Natural killer cell treated with Interleukin-12 subunit alpha and Interleukin-12 subunit beta and Interleukin-15 and Interleukin-18, amount 100 ng/mL, for 72 hours (primary cell): Measurements from ENCODE around the gene SPHK2. TPM values are rescaled to one million over a fixed set of nuclear protein-coding genes. Genes with fewer than 3 reads are reported as not detected.

ENCODE experiments used
- ATAC-seq, 2 donors: fragments of 150-1000 bp; cut with Tn5 transposase in 1 of 2; sonication (Bioruptor Pico), chemical (Tn5 transposase) in 1 of 2; 2 replicates each; pipeline ENCODE4 v1.10.0; 2021
- DNase-seq: peaks from one replicate; pipeline ENCODE4 v3.0.0; 2022; ENCODE audit warnings: low spot score
- H3K27ac Mint-ChIP-seq, 2 donors: 1 replicate in 1 of 2; 2 replicates in 1 of 2; pipeline ENCODE4 v1.8.0; 2022; ENCODE audit warnings: mixed read lengths in 2 of 2, mild to moderate bottlenecking in 1 of 2, moderate library complexity in 1 of 2
- H3K27me3 Mint-ChIP-seq, 2 donors: 1 replicate in 1 of 2; 2 replicates in 1 of 2; pipeline ENCODE4 v1.8.0; 2022; ENCODE audit warnings: mixed read lengths in 2 of 2
- H3K36me3 Mint-ChIP-seq: one replicate; pipeline ENCODE4 v1.8.0; 2022; ENCODE audit warnings: mixed read lengths
- H3K4me1 Mint-ChIP-seq, 2 donors: 1 replicate in 1 of 2; 2 replicates in 1 of 2; pipeline ENCODE4 v1.8.0; 2022; ENCODE audit warnings: low read depth in 2 of 2, mixed read lengths in 2 of 2, mild to moderate bottlenecking in 1 of 2
- H3K4me3 Mint-ChIP-seq: one replicate; pipeline ENCODE4 v1.8.0; 2022; ENCODE audit warnings: mixed read lengths
- H3K9me3 Mint-ChIP-seq: 2 replicates; pipeline ENCODE4 v1.8.0; 2022; ENCODE audit warnings: mixed read lengths
- total RNA-seq, 2 donors: library from RNA; stranded (reverse); gene quantifications; one replicate each; pipeline ENCODE4 v1.2.3, GENCODE V29; 2022

SPHK2 gene
- total RNA-seq, 2 donors from 2014 or later: 37.9 to 71.4 TPM

DNA sequence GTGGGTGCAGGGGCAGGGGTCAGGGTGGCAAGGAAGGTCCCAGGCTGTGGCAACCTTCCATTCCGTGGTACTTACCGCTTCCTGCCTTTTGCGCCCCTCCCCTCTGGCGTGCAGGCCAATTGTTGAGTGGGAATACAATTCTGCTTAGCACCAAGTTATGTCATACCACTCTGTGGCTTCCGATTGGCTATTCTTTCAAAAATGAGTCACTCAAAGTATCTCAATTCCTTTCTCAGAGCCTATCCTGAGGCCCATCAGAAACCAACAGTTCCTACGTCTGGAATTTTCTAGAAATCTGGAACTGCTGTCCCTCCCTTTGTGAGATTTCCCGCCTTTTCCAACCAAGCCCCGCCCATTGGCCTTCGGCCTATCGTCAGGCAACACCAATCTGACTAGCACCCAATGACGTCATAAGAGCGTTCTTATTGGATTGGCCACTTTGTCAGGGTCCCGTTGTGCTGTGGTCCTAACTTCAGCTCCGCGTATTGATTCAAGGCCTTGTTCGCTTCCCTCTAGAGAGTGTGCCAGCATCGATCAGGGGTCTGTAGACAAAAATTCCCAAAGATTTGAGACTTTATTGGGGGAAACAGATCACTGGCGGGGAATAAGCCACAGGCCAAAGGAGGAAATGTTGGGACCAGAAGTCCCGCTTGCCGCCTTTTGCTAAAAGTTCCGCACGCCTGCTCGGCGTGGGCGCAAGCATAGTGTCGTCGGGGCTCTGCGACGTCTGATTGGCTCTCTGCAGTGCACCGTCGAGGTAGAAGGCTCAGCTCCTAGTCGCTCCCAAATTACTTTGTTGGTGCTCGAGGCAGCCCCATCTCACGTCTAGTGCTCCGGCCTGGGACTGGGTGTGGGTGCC is 41.8 kb downstream of the SPHK2 start:
- peaks cover 7% of the 10 kb centered on the region in 2 donors for H3K4me1 Mint-ChIP-seq
- H3K27me3 Mint-ChIP-seq: no peaks in the 10 kb centered on the region
- peak overlapping the region; percentile 84 to 92 for H3K27ac Mint-ChIP-seq
- ATAC-seq: peak; percentile 93 to 95
- H3K36me3 Mint-ChIP-seq: no peaks in the 10 kb centered on the region
- H3K9me3 Mint-ChIP-seq: no peaks in the 10 kb centered on the region
- H3K4me3 Mint-ChIP-seq: peak overlapping the region; percentile 82
- peak; percentile 83 for DNase-seq

DNA sequence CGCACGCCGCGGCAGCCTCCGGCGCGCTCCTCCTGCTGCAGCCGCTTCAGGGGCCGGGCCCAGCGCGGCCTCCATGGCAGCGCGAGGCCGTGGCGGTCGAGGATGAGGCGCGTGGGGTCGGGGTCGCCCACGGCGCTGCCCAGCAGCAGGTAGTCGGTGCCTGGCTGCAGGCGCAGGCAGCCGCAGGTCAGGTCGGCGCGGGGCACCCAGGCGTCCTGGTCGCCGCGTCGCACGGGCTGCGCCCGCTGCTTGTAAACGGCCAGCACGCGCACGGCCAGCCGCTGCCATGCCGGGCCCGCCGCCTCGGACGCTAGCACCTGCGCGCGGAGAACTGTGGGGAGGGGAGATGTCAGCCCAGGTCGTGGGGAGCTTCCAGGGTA is 42.4 kb downstream of the SPHK2 start:
- Mint-ChIP-seq H3K36me3 (no peaks in the 10 kb centered on the region), H3K9me3 (no peaks in the 10 kb centered on the region), H3K4me1 (peaks cover 7% of the 10 kb centered on the region in 2 donors), H3K27me3 (no peaks in the 10 kb centered on the region), H3K4me3 (no peak overlapping the region), H3K27ac (no peak overlapping the region)
- DNase-seq (no peak), ATAC-seq (no peak)

DNA sequence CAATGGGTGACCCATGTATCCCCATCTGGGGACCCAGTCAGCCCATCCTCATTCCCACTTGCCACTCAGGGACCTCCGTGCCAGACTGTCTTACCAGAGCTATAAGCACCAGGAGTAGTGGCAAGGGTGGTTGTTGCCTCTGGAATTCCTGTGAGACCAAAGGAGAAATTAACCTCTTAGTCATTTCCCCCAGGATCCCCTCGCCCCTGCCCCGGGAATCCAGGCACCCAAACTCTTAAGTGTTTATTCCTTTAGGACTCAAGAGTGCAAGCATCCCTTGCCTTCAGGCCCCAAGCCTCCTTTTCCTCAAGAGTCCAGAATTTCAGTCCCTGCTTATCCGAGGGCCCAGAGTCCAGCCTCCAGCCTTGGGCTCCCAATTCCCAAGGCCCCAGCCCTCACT is 44.4 kb downstream of the SPHK2 start:
- Mint-ChIP-seq H3K27me3 (no peaks in the 10 kb centered on the region), H3K27ac (no peak overlapping the region), H3K9me3 (no peaks in the 10 kb centered on the region), H3K4me1 (peaks cover 7 to 8% of the 10 kb centered on the region in 2 donors), H3K36me3 (no peaks in the 10 kb centered on the region), H3K4me3 (no peak overlapping the region)
- no peak for DNase-seq
- ATAC-seq: no peak

DNA sequence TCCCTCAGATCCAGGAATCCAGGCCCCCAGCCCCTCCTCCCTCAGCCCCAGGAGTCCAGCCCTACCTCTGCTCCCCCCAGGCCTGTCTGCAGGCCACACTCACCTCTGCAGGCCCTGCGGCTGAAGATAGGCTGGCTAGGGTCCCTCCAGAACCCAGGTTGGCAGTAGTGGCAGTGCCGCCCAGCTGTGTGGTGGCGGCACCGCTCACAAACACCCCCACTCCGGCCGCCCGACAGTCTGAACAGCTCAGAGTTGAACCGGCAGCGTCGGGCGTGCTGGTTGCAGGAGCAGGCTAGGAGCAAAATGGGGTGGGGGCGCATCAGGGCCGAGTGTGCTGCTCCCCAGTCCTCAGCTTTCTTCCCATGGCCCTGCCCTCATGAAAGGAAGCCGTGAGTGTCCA is 45.2 kb downstream of the SPHK2 start:
- ATAC-seq (no peak), DNase-seq (no peak)
- H3K27ac Mint-ChIP-seq: no peak overlapping the region
- H3K36me3 Mint-ChIP-seq: no peaks in the 10 kb centered on the region
- H3K27me3 Mint-ChIP-seq: no peaks in the 10 kb centered on the region
- H3K4me3 Mint-ChIP-seq: no peak overlapping the region
- H3K4me1 Mint-ChIP-seq: peaks cover 7 to 11% of the 10 kb centered on the region in 2 donors
- no peaks in the 10 kb centered on the region for H3K9me3 Mint-ChIP-seq

DNA sequence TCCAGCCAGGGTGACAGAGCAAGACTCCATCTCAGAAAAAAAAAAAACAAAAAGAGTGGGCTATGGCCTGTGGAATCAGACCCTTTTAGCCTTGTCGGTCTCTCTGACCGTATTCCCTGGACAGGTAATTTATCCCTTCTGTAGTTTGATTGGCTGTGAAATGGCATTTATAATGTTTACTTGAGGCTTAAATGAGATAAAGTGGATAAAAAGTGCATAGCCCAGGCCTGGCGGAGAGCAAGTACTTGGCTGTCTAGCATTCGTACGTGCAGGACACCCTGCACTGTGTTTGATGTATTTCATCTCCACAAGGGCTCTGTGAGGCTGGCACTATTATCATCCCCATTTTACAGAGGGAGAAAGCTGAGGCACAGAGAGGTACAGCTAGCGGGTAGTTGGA is 46.5 kb downstream of the SPHK2 start:
- no peak for ATAC-seq
- Mint-ChIP-seq H3K36me3 (no peaks in the 10 kb centered on the region), H3K27ac (no peak overlapping the region), H3K27me3 (no peaks in the 10 kb centered on the region), H3K4me3 (no peak overlapping the region), H3K4me1 (peaks cover 6 to 13% of the 10 kb centered on the region in 2 donors), H3K9me3 (no peaks in the 10 kb centered on the region)
- DNase-seq: no peak

DNA sequence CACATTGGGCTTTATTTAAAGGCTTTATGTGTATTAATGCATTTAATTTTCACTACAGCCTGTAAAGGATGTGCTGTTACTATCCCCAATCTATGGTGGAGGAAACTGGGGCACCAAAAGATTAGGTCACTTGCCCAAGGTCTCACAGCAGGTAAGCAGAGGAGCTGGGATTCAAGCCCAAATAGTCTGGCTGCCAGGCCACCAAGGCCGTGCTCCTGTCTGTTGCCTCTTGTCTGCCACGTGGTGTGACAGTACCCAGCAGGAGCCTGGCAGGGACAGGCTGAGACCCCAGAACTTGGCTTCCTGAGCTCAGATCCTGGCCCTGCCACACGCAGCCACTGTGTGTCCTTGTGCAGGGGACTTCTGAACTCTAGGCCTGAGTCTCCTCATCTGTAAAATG is 49.0 kb downstream of the SPHK2 start:
- H3K27ac Mint-ChIP-seq: no peak overlapping the region
- peaks cover 0 to 8% of the 10 kb centered on the region in 2 donors for H3K4me1 Mint-ChIP-seq
- no peaks in the 10 kb centered on the region for H3K36me3 Mint-ChIP-seq
- ATAC-seq (no peak), DNase-seq (no peak)
- H3K27me3 Mint-ChIP-seq: no peaks in the 10 kb centered on the region
- no peak overlapping the region for H3K4me3 Mint-ChIP-seq
- no peaks in the 10 kb centered on the region for H3K9me3 Mint-ChIP-seq

DNA sequence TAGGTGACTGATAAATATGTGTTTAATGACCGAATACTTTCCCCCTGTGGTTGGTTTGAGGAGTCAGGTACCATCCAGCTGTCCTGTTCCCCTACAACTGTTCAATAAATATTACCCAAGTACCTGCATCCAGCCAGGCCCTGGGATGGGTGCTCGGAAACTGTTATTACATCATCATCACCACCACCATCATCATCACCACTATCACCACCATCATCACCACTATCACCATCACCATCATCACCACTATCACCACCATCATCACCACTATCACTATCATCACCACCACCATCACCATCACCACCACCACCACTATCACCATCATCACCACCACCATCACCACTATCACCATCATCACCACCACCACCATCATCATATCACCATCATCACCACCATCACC is 49.5 kb downstream of the SPHK2 start:
- H3K4me1 Mint-ChIP-seq: peaks cover 0 to 8% of the 10 kb centered on the region in 2 donors
- H3K4me3 Mint-ChIP-seq: peak overlapping the region; percentile 1
- no peaks in the 10 kb centered on the region for H3K9me3 Mint-ChIP-seq
- ATAC-seq (no peak), DNase-seq (no peak)
- no peak overlapping the region for H3K27ac Mint-ChIP-seq
- no peaks in the 10 kb centered on the region for H3K36me3 Mint-ChIP-seq
- no peaks in the 10 kb centered on the region for H3K27me3 Mint-ChIP-seq

DNA sequence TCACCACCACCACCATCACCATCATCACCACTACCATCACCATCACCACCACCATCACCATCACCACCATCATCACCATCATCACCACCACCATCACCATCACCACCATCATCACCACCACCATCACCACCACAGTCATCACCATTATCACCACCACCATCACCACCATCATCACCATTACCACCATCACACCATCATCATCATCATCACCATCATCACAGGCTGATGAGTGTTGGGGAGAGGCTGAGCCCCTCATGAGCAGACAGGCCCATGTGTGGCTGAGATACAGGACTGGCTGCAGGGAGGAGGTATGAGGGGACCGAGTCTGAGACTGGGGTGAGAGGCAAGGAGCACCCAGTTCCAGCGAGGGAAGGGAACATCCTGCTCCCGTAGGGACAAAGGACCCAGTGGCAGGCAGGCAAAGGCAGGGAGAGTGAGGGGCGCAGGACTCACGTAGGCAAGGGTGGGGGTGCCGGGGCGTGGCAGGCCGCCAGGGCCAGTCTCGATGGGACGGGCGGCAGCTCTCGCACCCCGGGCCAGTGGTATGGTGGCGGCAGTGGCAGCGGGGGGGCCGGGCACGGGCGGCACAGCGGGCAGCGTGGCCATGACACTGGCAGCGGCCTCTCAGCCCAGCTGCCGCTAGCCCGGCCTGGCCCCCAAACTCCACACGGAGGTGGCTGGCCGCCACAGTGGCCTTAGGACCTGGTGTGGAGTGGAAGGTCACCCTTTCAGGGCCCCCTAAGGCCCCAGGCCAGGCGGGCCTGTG is 50.8 kb downstream of the SPHK2 start:
- DNase-seq (no peak), ATAC-seq (no peak)
- Mint-ChIP-seq H3K4me3 (peak overlapping the region; percentile 49), H3K9me3 (no peaks in the 10 kb centered on the region), H3K36me3 (no peaks in the 10 kb centered on the region), H3K27me3 (no peaks in the 10 kb centered on the region), H3K4me1 (peaks cover 3 to 9% of the 10 kb centered on the region in 2 donors), H3K27ac (peak overlapping the region in 1 of 2 donors; percentile 36)

DNA sequence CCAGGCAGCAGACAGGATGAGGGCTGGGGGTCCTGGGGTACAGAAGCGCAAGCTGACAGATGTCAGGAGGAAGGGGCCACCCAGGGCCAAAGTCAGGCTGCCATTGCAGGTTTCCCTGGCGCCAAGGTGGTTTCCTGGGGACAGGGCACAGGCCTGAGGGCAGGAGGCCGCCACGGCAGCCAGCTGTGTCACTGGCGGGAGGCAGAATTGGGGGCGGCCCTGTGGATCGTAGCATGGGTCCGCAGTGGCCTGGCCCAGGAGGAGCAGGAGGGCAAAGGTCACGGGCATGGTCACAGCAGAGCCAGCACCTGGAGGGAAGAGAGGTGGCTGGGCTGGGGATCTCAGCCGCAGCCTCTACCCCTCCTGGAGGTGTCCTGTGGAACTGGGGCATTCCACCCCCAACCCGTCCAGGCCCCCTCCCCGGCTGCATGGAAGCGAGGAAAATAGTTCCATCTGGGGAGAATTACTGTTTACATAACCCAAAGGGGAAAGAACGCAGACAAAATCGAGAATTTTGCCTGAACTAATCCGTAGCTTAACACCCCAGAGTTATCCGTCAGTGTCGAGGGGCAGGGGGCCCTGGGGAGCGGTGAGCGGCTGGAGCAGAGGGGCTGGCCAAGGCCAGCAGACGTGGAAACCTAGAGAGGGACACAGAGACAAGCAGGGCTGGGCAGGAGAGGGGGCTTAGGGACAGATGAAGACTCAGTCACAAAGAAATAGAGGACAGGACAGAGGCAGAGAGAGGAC is 51.6 kb downstream of the SPHK2 start:
- DNase-seq: no peak
- ATAC-seq: no peak
- H3K27ac Mint-ChIP-seq: no peak overlapping the region
- H3K27me3 Mint-ChIP-seq: no peaks in the 10 kb centered on the region
- no peaks in the 10 kb centered on the region for H3K9me3 Mint-ChIP-seq
- no peak overlapping the region for H3K4me3 Mint-ChIP-seq
- H3K4me1 Mint-ChIP-seq: peaks cover 7 to 14% of the 10 kb centered on the region in 2 donors
- H3K36me3 Mint-ChIP-seq: no peaks in the 10 kb centered on the region

DNA sequence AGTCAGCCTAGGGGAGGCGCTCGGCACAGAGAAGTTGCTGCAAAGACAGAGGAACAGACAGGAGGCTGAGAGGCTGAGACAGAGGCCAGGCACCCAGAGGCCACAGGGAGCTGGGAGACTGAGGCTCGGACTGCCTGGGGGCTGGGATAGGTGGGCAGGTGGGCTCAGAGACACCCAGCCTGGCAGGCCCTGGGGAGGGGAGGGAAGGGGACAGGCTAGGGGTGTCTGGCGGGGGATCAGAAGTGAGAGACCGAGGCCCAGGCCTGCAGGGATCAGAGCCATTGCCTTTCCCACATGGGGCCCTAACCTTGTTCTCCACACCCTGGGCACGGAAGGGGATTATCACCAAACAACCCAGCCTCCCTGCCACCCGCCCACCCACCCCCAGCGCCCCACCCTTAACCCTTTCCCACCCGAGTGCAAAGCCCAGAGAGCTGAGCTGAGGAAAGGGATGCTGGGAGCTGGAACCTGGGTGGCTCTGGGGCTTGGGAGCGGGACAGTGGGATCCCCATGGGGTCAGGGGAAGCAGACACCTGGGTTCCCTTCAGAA is 52.2 kb downstream of the SPHK2 start:
- H3K27ac Mint-ChIP-seq: no peak overlapping the region
- H3K27me3 Mint-ChIP-seq: no peaks in the 10 kb centered on the region
- DNase-seq (no peak), ATAC-seq (no peak)
- no peaks in the 10 kb centered on the region for H3K9me3 Mint-ChIP-seq
- peaks cover 7 to 14% of the 10 kb centered on the region in 2 donors for H3K4me1 Mint-ChIP-seq
- no peak overlapping the region for H3K4me3 Mint-ChIP-seq
- H3K36me3 Mint-ChIP-seq: no peaks in the 10 kb centered on the region

DNA sequence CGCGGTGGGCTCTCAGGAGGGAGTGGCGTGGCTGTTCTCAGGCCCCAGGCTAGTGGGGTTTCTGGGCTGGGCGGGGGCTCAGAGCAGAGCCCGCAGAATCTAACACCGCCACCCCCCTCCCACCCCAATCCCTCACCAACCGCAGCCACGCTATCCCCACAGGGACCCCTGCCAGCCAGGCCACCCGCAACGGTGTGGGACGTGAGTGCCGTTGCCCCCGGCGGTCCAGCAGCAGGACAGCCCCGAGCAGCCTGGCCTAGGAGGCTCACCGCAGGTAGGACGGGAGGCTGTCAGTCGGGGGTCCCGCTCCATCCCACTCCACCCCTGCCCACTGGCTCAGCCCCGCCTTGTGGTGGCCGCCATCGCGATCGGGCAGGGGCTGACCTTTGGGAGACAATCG is 53.7 kb downstream of the SPHK2 start, which contains the start of gene NTN5:
Gene NTN5 (minus strand): TSS at position 24 of the 400 bp plus-strand sequence. CDS start 2,031 bp downstream, outside the sequence.
- Mint-ChIP-seq H3K4me3 (no peak within 1 kb of the TSS), H3K27me3 (no peaks in the 10 kb centered on the region), H3K36me3 (no peaks in the 10 kb centered on the region), H3K9me3 (no peaks in the 10 kb centered on the region), H3K27ac (no peak within 1 kb of the TSS), H3K4me1 (peaks cover 7 to 14% of the 10 kb centered on the region in 2 donors)
- DNase-seq (no peak), ATAC-seq (no peak)

DNA sequence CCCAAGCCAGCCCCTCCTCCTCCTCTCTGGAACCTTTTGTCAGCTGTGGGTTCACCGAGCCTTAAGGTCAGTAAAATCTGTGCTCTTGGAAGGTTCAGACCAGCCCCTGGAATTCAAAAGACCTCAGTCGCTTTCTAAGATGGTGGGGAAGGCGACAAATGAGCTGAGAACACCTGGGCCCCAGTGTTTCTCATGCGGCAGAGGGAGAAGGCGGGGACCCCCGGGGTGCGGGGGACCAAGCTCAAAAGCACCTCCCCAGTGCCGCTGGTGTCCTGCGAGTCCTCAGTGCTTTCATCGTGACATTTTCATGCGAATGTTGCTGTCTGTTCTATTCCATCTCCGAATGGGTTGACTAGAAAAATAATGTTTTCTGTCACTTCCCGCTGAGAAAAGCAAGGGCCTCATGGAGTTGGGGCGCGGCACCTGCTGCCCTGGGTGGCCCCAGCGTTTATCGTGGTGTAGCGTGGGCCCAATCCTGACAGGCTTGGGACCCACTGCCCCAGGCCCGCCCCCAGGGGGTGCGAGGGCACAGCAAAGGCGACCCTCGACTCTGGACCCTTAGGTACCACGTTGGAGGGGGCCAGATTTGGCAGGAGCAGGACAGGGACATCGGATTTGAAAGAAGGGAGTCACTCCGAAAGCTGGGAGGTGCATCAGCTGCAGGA is 54.3 kb downstream of the SPHK2 start:
- Mint-ChIP-seq H3K27me3 (no peaks in the 10 kb centered on the region), H3K4me1 (peaks cover 7 to 14% of the 10 kb centered on the region in 2 donors), H3K9me3 (no peaks in the 10 kb centered on the region), H3K4me3 (no peak overlapping the region), H3K36me3 (no peaks in the 10 kb centered on the region), H3K27ac (no peak overlapping the region)
- DNase-seq: no peak
- ATAC-seq: no peak

DNA sequence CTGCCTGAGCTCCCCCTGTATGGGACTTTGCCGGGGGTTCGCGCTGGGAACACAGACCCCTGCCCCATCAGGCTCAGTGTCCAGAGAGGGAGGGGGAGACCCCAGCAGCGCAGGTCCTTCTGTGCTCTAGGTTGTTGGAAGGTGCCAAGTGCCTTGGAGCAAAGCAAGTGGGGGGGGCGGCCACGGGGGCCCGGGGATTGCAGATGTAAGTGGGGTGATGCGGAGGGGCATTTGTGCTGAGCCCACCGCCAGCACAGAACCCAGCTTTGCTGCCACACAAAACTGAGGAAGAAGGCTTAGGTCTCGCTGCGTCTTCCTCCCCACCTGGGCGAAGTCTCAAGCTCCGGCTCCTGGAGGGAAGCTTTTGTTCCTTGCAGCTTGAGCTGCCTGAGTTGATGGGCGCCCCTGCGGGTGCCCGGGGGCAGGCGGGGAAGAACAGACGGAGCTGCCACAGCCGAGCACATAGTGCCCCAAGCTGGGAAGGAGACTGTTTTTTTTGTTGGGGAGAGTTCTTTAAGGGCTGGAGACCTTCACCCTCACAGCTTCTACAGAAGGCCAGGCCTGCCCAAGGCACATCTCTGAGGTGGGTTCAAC is 55.0 kb downstream of the SPHK2 start:
- no peaks in the 10 kb centered on the region for H3K36me3 Mint-ChIP-seq
- no peak for ATAC-seq
- H3K4me1 Mint-ChIP-seq: peaks cover 7 to 10% of the 10 kb centered on the region in 2 donors
- no peak for DNase-seq
- no peak overlapping the region for H3K4me3 Mint-ChIP-seq
- no peaks in the 10 kb centered on the region for H3K9me3 Mint-ChIP-seq
- H3K27me3 Mint-ChIP-seq: no peaks in the 10 kb centered on the region
- H3K27ac Mint-ChIP-seq: no peak overlapping the region
